OCI-LY3 (cell line): ENCODE measurements around the gene FAM228A.

Experiments used
- CTCF ChIP-seq: fragments of 200-600, 300-600 bp; sonication (generic); IDR thresholded peaks from 2 replicates; pipeline ENCODE4 v1.5.1; 2014; ENCODE audit warnings: antibody characterized with exemption, low read length, low read depth
- EZH2phosphoT487 ChIP-seq: fragments of 200-600 bp; shearing (Covaris generic); IDR thresholded peaks from 2 replicates; pipeline ENCODE4 v1.6.1; 2018; ENCODE audit warnings: antibody characterized with exemption, mixed run types, low read depth

GRCh38 chr2:24237313-24237712 is 62.5 kb downstream of the FAM228A start:
- TF ChIP-seq CTCF (peak; percentile 12; the same call in 1 of the 2 replicates), EZH2phosphoT487 (no peak)
